Measurements from ENCODE around the gene PGBD2.
A peak's percentile ranks its signal among the peaks of the same experiment; 100 is the strongest.
"Not testable (repeated sequence)": the region's sequence is repeated elsewhere in the genome, so short reads cannot be mapped to it uniquely, and the experiment has no call there.

Gene PGBD2

GRCh38 chr1:248890549-248891498, 15.2 kb upstream of the PGBD2 start:
- no peak for DNase-seq (ENCODE audit: low read depth)

DNA sequence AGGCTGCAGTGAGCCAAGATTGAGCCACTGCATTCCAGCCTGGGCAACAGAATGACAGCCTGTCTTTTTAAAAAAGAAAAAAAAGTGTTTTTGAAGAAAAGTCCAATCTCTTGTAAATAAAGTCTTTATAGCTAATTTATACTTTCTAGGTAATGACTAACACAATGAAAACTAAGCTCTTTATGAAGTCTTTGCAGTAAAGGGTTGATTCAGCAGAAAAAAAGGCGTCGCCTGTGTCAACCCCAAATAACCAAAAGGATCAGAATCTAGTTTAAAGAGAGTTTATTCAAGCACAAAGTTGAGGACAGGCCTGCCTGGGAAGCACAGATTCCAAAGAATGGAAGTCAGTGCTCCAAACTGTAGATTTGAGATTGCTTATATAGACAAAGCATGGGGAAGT, 14.3 kb upstream of the PGBD2 start:
- no peak for DNase-seq (ENCODE audit: low read depth)

DNA sequence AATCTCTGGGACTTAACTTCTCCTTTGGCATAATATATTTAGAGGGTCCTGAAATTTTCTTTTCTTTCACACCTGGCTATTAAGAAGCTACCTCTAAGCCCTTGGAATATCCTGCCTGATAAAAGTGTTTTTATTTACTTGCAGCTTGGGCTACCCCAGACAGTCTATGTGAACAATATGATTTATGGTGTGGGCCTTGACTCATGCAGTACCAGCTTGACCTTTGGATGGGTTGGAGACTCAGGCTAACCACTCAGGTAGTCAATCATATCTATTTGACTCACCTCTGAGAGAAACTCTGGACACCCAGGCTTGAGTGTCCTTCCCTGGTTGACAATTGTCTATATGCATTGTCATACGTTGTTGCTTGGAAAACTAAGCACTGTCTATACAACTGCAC, 13.4 kb upstream of the PGBD2 start:
- no peak for DNase-seq (ENCODE audit: low read depth)

DNA sequence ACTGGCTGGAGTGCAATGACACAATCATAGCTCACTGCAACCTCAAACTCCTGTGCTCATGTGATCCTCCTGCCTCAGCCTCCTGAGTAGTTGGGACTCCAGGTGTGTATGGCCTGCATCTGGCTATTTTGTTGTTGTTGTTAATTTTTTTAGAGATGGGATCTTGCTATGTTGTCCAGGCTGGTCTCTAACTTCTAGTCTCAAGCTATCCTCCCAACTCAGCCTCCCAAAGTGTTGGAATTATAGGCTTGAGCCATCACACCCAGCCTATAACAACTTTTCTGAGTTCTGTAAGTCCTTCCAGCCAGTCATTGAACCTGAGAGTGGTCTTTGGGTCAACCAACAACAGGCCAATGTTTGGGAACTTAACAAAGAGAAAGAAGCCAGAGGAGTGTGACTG, 11.2 kb upstream of the PGBD2 start:
- DNase-seq (ENCODE audit: low read depth) = no peak

DNA sequence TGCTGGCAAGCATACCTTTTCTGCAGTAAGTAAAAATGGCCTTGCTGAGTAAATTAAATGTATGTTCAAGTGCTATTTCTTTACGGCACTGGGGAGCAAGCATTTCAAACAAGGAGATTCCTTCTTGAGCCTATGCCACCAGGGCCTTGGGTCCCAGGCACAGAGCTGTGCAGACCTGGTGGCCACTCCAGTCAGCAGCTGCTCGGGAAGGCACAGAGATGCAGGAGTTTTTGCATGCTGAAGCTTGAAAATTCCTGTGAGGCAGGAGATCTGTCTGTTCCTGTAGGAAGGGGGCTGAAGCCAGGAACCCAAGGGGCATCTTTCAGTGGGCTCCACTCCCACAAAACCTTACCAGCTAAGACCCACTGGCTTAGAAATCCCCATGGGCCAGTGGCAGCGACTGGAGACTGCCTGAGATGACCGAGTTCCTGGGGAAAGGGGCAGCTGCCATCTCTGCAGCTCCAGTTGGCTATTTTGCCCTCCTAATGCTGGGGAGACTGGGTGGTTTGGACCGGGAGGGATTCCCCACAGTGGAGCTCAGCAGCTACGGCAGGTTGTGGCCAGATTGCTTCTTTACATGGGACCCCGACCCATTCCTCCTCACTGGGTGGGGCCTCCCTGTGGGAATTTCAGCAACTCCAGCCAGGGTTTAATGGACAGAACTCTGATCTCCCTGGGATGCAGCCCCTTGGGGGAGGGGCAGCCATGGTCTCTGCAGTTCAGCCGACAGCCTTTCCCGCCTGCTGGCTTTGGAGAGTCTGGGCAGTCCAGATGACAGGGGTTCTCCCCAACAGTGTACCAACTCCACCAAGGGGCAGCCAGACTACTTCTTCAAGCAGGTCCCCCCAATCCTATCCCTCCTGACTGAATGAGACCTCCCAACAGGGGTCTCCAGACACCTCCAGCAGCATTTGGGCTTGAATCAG, 8.4 kb upstream of the PGBD2 start:
- DNase-seq (ENCODE audit: low read depth) = no peak

- DNase-seq (ENCODE audit: low read depth) = no peak
Measured at GRCh38 chr1:248900637-248901036, 5.4 kb upstream of the PGBD2 start.

DNA sequence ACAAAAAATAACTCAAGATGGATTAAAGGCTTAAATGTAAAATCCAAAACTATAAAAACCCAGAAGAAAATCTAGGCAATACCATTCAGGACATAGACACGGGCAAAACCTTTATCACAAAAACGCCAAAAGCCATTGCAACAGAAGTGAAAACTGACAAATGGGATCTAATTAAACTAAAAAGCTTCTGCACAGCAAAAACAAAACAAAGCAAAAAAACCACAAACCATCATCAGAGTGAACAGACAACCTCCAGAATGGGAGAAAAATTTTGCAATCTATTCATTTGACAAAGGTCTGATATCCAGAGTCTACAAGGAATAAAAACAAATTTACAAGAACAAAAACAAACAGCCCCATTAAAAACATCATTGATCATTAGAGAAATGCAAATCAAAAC, 4.5 kb upstream of the PGBD2 start:
- no peak for DNase-seq (ENCODE audit: low read depth)

DNA sequence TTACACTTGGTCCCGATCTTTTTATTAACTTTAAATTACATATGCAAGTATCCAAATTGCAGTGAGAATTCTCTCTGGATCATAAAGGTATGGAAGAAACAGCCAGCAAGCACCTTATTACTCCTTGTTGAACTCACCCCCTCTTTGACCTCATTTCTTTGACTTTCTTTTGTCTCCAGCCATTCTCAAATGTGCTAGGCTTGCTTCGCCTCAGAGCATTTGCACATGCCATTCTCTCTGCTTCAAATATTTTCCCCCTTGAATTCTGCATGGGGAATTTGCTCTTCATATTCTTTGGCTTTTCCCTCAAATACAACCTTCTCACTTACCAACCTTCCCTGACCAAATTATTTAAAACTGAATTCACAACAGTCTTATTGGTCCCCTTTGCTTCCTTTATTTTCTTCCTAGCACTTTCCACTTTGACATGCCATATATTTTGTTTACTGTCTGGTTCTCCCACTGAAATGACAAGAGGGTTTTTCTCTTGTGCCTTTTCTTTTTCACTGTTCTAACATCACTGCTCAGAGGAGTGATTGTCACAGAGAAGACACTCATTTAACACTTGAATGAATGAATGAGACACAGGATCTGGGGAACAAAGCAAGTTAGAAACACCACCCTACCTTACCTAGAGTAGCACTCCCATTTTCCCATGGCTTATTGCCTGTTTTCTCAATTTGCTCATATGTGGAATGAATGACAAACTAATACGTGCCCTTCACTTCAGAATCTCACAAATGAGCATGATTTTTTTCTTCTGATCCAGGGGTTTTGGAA, 1.4 kb upstream of the PGBD2 start:
- no peak for DNase-seq (ENCODE audit: low read depth)

DNA sequence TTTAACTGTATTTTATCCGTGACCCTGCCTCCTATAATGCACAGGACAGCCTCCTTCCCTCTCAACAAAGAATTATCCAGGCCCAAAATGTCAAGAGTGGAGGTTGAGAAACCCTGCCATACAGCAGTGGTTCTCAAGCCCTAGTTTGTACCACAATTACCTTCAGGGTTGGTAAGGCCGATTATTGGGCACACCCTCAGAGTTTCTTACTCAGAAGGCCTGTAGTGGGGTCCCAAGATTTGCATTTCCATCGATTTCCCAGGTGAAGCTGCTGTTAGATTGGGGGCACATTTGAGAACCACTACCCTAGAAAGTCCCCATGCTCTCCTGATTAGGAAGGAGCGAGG, 400 bp upstream of the PGBD2 start:
- no peak for DNase-seq (ENCODE audit: low read depth)

DNA sequence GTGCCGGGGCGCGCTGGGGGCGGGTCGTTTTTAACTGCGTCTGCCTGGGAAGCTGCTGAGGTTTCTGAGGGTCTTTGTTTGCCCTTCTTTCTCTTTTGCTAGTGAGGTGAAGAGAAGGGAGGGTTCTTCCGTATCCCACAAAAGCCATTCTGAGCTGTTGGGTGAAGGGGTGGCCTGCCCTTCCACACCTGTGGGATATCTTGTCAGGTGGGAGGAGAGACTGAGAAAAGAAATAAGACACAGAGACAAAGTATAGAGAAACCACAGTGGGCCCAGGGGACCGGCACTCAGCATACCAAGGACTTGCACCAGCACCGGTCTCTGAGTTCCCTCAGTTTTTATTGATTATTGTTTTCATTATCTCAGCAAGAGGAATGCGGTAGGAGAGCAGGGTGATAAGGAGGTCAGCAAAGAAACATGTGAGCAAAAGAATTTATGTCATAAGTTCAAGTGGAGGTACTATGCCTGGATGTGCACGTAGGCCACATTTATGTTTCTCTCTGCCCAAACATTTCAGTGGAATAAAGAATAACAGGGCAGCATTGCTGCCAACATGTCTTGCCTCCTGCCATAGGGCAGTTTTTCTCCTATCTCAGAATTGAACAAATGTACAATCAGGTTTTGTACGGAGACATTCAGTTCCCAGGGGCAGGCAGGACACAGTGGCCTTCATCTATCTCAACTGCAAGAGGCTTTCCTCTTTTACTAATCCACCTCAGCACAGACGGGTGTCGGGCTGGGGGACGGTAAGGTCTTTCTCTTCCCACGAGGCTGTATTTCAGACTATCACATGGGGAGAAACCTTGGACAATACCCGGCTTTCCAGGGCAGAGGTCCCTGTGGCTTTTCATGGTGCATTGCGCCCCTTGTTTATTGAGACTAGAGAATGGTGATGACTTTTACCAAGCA, 972 bp downstream of the PGBD2 start:
- no peak for DNase-seq (ENCODE audit: low read depth)

DNA sequence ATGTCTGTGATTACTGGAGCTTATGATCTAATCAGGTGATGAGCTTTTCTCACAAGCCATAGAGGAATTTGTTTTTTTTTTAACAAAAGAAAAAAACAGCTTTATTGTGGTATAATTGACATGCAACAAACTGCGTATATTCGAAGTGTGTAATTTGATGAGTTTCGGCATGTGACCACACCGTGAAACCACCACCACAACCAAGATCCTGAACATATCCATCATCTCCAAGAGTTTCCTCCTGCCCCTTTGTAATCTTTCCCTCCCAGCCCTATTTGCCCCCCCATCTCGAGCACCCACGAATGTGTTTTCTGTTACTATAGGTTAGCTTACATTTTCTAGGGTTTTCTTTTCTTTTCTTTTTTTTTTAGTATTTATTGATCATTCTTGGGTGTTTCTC, 4.7 kb downstream of the PGBD2 start:
- DNase-seq (ENCODE audit: low read depth) = no peak

DNA sequence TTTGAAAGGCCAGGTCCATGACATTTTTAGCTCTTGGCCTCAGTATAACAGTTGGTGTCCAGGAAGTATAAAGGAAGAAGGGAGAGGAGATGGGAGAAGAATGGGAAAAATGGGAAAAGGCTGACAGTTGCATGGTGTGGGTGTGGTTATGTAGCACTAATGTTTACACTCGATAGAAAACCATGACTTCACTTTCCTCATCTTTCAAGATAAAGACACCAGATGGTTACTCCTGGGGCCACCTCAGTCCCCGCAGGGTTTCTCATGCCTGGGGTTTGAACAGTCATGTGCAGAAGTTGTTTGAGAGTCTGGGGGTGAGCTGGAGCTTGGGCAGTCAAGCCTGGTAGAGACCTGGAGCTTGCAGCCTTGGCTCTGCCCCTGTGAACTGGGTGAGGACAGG, 7.9 kb downstream of the PGBD2 start:
- no peak for DNase-seq (ENCODE audit: low read depth)

- DNase-seq (ENCODE audit: low read depth) = no peak
Measured at GRCh38 chr1:248914796-248915381, 8.9 kb downstream of the PGBD2 start.

DNA sequence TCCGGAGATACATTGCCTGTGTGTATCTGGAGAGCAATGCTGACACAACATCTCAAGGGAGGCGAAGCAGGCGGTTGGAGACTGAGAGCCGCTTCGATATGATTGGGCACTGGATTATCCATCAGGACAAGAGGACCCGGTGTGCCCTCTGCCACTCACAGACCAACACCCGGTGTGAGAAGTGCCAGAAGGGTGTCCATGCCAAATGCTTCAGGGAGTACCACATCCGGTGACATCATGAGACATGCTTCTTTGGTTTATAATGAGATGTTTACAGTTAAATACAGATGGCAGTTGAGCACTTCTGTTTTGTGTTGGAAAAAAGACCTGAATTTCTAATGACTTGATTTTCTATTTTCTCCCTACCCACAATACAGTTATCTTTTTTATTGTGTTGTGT, 12.1 kb downstream of the PGBD2 start:
- no peak for DNase-seq (ENCODE audit: low read depth)

- DNase-seq (ENCODE audit: low read depth) = no peak
Measured at GRCh38 chr1:248923352-248924338, 17.6 kb downstream of the PGBD2 start.

DNA sequence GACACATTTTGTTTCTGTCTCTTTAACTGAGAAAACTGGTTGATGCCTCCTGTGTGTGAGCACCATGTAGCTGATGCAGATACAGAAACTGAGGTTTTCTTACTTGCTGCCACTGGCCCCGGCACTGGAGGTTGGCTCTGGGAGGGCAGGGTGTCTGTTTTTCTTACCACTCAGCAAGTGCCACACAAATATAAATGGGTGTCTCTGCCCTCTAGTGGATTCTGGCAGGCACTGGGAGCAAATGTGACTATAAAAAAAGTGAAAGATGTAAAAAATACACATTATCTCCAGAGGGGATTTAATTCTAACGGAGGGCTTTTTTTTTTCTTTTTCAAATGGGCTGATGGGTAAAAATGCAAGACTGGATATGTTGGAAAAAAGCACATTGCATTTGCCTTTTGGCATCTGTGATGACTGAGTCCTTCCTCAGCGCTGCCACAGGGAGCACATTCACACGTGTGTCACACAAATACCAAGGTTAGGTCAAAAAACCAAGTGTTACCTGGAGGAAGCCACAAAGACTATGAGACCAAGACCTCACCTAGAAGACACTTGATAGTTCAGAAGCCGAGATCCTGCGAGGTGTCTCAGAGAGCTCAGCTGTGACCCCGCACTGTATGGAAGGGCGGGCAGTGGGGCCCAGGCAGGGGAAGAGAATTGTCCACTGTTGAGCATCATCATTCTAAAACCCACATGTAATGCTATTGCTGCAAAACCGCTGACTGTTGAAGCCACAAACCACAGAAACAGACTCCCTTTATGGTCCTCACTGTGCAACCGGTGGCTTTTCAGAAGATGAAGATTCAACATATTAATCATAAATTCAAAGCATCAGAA, 18.9 kb downstream of the PGBD2 start:
- peak; percentile 19 for DNase-seq (ENCODE audit: low read depth)

DNA sequence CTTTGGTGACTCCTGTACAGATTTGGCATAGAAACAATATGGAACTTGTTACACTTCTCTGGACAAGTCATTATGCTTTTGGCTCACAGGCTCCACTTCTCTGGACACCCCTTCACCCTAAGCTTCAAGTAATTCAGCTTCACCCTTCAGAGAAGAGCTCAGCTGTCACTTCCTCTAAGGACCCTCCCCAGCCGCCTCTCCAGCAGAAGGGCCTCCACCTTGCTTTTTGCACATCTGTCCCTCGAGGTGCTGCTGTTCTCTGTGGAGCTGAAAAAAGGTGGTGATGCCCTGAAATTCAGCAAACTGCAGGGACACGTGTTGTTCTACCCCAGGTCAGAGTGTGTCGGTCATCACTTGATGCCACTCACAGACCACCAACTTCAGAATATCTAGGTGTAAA, 19.8 kb downstream of the PGBD2 start:
- DNase-seq (ENCODE audit: low read depth) = not testable (repeated sequence)

DNA sequence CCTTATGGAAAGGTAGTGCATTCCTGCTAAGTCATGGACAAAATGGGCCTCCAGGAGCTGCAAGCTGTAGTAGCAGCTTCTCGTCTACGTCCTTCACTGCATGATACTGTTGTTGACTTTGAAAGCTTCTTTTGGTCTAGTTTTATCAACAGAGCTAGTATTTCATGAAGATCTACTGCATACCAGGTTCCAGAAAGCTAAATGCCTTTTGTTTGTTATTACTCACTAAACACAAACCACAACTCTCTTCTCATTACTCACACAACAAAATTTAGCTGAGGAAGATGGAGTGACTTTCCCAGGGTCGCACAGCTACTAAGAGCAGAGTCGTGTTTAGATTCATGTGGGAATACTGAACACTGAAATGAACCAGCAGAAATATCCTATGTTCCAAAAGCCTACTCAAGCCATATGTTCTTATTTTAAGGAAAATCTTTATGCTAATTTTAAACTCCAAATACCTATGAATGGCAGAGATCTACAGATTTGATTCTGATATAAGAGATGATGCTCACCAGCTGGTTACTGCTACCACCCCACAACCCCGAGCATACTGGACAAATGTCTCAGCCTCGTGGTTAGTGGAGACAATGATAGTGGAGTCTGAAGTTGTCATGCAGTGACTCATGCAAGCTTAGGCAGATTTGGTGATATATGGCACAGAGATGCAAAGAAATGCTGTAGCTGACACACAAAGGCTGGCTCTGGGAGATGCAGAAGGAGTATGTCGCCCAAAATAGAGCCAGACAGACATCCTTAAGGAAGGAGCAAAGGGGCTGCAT, 20.6 kb downstream of the PGBD2 start:
- no peak for DNase-seq (ENCODE audit: low read depth)
